ENCODE measurements around the gene KIF18B. TPM values are rescaled to one million over a fixed set of nuclear protein-coding genes. Genes with fewer than 3 reads are reported as not detected.
A peak's percentile ranks its signal among the peaks of the same experiment; 100 is the strongest.

The KIF18B gene
- polyA plus RNA-seq (ENCODE audit: insufficient read length) = 7.7 TPM

DNA sequence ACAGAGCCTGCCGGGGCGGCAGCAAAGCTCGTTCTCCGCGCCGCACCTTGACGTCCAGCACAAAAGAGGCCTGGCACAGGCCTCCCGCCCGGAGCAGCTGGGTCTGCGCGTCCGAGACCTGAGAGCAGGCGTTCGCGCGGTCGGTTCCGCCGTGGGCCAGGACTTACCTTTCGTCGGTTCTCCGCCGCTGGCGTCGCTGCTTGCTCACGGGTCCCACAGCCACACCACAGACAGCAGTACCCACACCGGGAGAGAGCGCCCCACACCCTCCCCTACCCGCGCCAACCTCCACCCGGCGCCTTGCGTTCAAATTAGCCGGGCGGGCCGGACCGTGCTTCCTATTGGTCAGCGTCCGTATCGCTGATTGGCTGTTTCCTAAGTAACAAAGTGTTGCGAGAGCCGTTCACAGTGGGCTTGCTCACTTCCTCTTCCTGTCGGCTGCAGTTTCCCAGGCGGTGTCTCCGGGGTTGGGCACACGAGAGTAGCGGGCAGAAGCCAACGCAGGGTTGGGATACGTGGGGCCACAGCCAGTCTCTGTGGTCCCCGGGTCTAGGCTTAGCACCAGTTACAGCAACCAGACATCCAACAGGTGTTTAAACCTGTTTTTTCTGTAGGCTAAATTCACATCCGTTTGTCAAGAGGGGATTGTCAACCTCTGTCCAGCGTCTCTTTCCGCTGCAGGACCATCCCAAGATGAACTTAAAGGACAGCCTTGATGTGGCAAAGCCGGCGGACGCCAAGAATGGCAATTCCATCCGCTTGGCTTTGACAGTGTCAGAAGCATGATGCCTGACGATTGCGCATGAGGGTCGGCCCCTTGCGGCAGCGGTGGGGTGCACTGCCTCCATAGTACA is at the start of gene KIF18B:
Gene KIF18B (minus strand): TSS at position 313 of the 854 bp plus-strand sequence. CDS start 11,429 bp downstream, outside the sequence.
- DNase-seq (ENCODE audit: low read depth) = peak; percentile 84

DNA sequence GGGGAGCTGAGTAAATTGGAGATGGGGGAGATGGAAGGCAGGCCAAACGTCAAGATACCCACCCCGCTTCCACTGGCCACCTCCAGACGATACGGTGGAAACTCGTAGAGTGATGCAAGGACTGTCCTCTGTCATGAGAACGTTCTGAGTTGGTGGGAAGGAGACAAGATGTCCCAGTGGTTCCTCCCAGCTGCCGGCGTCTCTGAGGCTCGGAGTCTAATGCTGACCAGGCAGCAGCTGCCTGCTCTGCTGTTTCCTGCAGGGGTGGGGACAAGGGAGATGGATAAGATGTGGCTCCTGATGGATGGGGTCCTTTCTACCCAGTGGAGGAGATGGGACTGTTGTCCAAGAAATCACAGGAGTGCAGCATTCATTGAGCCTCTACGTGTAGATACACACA is 48.7 kb upstream of the KIF18B start:
- no peak for DNase-seq (ENCODE audit: low read depth)

DNA sequence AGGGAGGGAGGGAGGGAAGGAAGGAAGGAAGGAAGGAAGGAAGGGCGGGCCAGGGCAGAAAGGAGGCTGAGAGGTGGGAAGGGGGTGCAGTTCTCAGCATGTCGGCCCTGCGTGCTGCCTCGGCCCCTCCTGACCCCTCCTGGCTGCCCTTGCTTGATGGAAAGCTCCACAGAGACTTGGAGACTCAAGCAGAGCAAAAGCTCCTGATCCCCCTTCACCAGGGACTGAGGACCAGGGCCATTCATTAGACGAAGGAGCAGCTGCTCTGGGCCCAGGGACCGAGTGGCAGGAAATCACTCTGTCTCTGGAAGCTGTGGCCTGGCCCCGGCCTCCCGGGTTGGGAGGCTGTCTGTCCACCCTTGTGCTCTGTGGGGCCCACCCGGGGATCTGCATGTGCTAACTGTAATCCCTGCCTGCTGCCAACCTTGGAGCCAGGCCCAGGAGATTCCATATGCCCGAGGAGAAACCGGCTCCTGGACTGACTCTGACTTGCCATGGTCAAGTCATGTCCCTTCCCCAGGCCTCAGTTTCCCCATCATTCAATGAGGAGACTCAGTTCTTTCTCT is 47.9 kb upstream of the KIF18B start:
- DNase-seq (ENCODE audit: low read depth) = no peak

DNA sequence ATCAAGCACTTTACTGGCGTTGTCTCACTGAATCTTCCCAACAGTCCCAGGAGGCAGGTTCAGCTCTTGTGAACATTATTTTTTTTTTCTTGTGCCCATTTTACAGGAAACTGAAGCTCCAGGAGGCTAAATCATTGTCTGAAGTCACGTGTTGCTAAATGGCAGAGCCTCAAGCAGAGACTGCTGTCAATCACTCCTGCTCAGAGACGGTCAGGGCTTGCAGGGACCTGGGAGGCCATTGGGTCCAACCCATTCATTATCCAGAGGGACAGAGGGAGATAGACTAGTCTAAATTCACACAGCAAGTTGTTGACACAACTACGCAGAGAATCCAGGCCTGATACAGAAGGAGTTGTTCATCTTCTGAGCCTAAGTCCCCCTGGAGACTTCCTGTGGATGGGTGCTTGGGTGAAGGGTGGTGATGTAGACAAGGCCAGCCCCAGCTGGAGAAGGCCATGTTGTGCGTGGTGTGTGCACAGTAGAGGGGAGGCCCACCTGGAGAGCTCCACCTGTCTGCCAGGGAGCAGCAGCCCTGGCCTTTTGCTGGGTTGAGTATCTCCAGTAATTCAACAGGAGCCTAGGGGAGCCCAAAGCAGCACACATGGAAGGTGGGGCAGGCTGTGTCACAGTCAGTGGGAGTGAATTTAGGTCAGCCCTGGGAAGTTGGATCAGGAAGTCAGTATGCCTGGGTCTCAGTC is 44.8 kb upstream of the KIF18B start:
- no peak for DNase-seq (ENCODE audit: low read depth)

DNA sequence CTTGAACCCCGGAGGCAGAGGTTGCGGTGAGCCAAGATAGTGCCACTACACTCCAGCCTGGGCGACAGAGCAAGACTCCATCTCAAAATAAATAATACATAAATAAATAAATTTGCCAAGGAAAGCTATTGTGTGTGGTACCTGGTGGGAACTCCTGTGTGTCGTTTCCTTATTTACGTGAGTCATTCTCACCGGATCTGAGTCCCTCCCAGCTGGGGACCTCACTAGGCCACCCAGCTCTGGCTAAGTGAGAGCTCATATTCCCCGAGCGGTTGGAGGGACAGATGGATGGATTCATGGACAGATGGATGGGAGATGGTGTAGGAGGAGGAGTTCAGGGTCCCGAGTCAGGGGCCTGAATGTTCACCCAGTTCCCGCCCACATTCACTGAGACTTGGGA is 43.4 kb upstream of the KIF18B start:
- no peak for DNase-seq (ENCODE audit: low read depth)

DNA sequence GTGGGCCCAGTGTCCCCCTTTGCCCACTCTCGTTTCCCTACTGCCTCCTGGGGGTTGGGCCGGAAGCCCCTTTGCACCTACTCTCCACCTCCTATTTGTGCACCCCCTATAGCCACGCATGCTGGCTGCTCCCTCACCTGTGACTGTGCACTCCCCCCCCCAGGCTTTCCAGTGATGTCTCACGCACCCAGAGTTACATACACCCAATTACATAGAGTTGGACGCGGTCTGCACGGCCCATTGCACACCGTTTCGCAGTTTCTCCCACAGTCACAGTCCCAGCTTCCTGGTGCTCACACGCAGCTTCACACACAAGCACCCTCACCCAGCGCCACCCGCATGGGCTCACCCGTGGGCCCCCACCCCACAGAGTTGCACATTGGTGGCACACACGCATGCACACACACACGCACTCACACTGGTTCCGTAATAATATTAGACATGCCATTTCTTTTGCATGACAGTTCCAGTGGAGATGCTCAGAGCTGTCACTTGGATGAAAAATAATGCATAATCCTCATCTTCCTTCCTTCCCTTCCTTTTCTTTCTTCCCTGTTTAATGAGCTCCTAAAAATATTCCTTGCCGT is 42.1 kb upstream of the KIF18B start:
- no peak for DNase-seq (ENCODE audit: low read depth)

DNA sequence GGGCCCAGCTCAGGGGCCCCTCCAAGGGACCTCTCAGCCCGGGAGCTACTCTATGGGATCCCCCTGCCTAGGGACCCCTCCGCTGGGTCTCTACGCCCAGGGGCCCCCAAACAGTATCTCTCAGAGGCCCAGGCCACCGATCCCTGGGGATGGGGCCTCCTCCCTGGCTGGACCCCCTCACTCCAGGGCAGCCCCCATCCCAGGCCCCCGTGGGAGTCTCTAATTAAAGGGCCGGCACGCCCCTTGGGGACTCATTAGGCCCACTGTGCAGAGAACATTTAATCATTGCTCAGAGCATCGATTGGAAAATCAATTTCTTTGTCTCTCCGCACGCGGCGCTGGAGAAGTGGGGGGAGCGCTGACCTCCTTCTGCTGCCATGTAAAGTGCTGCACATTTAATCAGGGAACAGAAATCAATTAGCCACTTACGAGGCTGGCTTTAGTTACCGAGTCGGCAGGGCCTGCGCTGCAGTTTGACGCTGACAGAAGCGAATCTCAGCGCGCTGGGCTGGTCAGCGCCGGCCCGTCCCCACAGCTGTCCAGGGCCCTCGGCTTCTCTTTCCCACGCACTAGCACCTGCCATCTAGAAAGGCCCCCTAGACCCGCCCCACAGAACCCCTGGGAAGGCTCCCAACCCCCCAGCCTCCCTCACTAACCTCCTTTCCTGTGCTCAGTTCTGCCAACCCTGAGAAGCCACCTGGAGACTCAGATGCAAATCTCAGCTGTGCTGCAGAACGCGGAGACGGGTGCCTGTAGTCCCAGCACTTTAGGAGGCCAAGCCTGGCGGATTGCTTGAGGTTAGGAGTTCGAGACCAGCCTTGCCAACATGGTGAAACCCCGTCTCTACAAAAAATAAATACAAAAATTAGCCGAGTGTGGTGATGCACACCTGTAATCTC is 40.7 kb upstream of the KIF18B start:
- no peak for DNase-seq (ENCODE audit: low read depth)

DNA sequence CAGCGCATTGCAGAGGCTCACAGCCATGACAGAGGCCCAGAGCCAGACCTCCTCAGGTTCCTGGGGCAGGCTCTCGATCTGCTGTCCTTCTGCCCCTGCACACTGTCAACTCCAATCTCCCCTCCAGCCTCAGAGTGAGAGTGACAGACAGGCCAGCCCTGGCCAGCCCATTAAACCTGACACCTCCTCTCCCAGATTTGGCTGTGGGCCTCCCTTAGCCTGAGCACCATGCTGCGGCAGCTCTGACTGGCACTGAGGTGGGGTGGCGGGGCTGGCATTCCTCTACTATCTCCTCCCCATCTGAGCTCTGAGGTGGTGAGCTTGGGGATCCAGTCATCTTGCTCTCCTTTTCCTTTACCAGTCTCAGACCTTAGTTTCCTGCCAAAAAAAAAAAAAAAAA is 36.0 kb upstream of the KIF18B start:
- no peak for DNase-seq (ENCODE audit: low read depth)

DNA sequence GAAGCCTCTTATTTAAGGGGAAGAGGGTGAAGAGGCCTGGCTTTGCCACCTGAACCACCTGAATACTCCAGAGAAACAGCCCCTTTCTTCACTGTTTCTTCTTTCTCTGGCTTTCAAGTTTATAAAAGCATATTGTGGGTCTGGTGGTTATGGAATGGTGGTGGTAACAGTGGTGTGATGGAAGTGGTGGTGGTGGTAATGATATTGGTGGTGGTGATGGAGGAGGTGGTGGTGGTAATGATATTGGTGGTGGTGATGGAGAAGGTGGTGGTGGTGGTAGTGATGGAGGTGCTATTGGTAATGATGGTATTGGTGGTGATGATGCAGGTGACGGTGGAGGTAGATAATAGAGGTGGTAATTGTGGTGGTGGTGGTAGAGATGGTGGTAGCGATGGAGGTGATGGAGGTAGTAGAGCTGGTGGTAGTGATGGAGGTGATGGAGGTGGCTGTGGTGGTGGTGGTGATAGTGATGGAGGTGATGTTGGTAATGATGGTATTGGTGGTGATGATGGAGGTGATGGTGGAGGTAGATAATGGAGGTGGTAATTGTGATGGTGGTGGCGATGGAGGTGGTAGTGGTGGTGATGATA is 34.6 kb upstream of the KIF18B start:
- DNase-seq (ENCODE audit: low read depth) = no peak

DNA sequence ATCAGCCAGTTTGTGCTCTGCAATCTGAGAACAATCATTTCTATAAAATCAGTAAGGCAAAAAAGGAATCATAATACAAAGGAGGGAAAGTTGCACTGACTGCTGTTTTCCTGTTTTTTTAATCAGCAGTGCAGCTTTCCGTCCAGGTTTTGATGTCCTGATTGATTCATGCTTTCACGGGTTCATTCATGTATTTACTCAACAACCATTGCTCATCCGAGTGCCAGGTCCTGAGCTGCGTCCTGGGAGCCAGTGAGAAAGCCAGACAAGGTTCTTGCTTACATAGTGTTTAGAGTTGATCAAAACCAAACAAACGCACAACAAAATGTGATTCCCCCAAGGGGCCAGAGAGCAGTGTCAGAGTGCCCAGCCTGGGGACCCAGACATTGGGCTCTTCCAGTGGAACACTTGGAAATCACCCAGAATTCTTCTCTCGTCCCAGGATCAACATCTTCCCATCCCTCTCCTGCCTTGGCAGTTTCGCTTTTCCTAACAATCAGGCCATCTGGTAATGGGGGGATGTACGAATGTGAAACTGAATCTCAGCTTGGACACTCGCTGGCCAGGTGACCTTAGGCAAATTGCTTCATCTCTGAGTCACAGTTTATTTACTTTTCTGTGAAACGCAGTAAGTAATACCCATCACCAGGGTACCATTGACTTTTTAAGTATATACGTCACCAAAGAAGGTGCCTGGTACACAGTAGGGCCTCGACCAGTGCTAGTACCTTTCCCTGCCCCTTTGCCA is 33.8 kb upstream of the KIF18B start:
- no peak for DNase-seq (ENCODE audit: low read depth)

DNA sequence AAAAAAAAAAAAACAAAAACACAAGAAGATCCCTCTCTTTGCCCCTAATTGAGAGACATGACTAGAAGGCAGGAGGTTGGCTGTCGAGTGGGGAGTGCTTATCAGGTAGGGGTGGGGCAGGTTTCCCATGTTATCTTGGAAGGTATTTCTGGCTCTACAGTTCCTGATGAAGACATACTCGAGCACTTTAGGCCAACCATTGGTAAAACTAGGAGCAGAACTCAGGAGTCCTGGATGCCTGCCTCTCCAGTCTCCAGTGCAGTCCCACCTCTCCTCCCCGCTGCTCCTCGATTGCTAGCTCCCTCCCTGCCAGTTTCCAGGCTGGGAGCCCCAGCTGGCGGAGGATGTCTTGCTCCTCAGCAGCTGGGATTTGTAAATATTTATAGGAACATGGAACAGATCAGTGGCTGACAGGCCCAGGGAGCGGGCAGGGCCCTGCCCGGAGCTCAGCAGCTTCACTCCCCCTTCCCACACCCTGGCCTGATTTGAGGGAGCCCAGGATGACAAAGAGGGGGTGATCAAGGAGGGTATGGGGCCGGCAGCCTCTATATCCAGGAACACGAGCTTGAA is 31.9 kb upstream of the KIF18B start:
- no peak for DNase-seq (ENCODE audit: low read depth)

DNA sequence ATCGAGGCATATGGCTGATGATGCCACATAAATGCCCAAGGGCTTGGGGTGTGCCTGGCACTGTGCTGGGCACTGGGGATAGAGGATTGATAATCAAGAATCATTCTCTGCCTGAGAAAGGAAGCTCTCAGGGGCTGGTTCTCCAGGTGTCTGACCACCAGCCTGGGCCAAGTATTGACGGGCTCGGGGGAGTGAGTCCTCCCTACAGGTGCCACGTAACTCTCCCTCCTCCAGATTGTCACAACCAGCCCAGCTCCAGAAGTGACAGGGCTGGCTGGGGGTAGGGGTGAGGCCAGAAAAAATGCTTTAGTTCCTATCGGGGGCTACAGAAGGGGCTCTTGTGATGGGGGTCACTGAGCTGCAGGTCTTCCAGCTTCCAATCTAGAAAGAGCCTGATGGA is 31.2 kb upstream of the KIF18B start:
- no peak for DNase-seq (ENCODE audit: low read depth)

DNA sequence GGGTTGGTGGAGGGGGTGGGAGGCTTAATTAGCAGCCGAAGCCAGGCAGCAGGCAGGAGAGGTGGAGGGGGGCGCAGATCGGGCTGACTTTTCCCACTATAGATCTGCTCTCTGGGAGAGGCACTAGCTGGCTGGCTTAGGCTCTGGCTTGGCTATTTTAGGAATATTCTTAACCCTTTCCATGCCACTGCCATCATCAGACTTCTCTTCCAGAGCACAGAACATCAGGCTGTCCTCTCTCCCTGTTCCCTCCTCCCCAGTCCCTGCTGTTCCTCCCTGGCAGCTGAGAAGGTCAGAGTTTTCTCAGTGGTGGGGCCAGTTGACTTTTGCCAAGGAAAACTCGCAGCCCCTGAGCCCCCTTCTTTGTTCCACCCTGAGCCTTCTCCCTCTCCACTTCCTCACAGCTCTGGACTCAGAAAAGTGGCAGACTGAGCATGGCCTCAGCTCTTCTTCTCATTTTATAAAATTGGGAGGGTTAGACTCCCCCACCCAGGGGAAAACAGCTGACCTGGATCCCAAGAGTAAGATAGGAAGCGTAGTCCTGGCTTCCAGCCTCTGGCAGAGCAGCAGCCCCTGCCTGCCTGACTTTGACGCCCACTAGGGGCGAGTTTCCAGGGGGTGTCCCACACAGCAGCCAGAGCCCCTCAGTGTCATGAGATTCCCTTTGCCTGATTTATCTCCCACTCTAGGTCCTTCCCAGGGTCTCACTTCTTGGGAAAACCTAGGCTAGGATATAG is 30.4 kb upstream of the KIF18B start:
- DNase-seq (ENCODE audit: low read depth) = no peak

DNA sequence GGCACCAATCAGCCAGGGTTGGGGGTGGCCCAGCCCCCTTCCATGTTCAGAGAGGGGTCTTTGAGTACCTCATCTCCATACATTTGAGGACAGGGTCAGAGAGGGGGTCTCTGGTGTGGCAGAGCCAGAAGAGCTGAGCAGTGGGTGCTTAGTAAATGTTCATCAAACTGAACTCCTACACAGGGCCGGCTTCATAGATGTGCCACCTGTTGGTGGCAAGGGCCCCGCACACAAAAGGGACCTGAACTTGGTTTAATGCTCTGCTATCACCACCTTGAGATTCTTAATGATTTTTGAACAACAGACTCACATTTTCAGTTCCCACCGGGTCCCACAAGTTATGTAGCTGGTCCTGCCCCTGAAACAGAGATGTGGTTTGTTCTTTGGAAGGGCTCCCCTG is 29.5 kb upstream of the KIF18B start:
- no peak for DNase-seq (ENCODE audit: low read depth)

DNA sequence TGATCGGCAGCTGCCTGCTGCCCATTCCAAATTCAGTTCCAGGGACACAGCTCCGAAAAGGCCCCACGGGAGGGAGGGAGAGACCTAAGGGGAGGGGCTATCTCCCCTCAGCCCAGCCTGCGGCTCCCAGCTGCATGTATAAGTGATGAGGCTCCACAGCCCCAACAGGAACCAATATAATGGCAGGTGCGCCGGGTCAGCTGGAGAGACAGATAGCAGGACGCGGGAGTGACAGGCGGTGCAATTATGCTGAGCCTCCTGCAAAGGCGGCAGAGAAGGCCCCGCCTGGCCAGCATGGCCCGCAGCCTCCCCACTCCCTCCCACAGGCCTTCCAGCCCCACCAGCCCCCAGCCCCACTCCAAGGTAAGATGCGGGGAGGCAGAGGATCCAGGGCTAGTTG is 28.6 kb upstream of the KIF18B start:
- DNase-seq (ENCODE audit: low read depth) = no peak

DNA sequence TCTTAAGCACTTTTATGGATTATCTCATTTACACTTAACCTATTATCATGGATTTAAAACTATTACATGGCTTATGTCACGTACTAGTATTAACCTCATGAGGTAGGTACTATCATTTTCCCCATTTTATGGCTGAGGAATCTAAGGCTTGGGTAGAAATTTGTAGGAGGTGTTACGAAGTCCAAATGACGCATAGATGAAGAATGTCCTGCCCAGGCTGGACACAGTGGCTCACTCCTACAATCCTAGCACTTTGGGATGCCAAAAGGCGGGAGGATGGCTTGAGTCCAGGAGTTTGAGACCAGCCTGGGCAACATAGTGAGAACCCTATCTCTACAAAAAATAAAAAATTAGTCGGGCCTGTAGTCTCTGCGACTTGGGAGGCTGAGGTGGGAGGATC is 25.4 kb upstream of the KIF18B start:
- DNase-seq (ENCODE audit: low read depth) = no peak

DNA sequence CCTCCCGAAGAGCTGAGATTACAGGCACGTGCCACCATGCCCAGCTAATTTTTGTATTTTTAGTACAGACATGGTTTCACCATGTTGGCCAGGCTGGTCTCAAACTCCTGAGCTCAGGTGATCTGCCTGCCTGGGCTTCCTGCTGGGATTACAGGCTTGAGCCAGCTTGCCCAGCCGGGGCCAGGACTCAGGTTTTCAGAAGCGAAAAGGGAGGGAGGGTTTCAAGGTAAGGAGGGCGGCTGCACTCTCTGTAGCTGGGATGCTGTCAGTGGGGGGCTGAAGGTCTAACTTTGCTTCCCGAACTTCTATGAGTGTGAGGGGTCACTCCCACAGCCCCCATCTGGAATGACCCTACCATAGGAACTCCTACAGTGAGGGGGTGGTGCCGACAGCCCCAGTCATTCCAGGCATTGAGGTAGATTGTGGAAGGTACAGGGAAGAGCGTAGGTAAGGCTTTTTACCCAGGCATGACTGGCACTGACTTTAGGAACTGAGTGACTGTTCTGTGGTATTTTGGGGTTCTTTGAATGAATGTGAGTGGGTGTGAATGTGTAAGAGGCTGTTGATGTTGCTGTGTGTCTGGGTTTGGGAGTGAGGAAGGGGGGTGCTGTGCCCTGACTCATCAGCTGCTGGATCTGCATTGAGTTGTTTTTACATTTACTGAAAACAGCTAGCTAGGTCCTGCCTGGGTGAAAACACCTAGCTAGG is 24.4 kb upstream of the KIF18B start:
- DNase-seq (ENCODE audit: low read depth) = no peak

DNA sequence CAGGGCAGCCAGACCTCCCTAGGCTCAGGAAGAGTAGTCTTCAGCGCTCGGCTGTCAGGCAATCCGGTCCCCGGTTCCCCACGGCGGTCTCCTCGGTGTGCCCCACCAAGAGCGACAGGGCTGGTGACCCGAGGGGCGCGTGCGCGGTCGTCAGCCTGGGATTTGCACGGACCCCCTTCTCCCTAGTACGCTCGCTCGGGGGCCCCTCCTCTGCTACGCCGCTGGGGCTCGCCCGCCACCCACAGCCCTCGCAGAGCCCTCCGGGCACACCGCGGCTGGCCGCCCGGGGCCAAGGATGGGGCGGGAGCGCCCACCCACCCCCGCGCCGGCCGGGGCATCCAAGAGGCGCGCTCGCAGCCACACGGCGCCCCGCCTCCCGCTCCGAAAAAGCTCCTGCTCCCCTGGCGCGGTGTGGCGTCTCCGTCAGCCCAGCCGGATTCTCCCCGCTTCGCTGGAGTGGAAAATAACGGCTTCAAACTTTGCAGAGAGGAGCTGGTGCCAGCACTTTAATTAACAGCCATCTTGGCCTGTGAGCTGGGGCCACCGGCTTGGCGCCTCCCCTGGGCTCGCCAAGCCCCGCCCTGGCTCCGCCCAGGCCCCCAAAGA is 22.7 kb upstream of the KIF18B start:
- no peak for DNase-seq (ENCODE audit: low read depth)
